Endothelial cell of umbilical vein (primary cell): ENCODE measurements around the gene CCDC85C. TPM values are rescaled to one million over a fixed set of nuclear protein-coding genes. Genes with fewer than 3 reads are reported as not detected.

ENCODE experiments used
- BruUV-seq: library from RNA; stranded (reverse); fragments of 400-500 nt; replicated peaks from 2 replicates; lab custom pipeline; 2021; lab: Mats Ljungman, UMichigan
- CTCF ChIA-PET: fragments of 300-600, 350-600 bp; sonication (Branson Sonifier 250); formaldehyde crosslinking; loops from one replicate; lab custom pipeline; 2021; ENCODE audit warnings: antibody characterized with exemption, inconsistent platforms; lab: Charles Lee
- POLR2A ChIA-PET: fragments of 300-600, 350-600 bp; sonication (Branson Sonifier 250); formaldehyde crosslinking; loops from one replicate; lab custom pipeline; 2021; ENCODE audit warnings: antibody characterized with exemption, inconsistent platforms; lab: Charles Lee
- DNase-seq: peaks from one replicate; pipeline ENCODE4 v3.0.0-alpha.2; 2011; ENCODE audit warnings: low read depth, low spot score
- FAIRE-seq: peaks from 2 replicates; lab custom pipeline; 2011; peaks lifted over from hg19 to GRCh38; lab: Jason Lieb, UNC
- H2AFZ ChIP-seq: 2 replicates; pipeline ENCODE4 v1.6.0; 2012; ENCODE audit warnings: low read depth, low read length, control low read depth, inconsistent platforms
- H3K27ac ChIP-seq: 2 replicates; pipeline ENCODE4 v1.5.1; 2011; ENCODE audit warnings: low read depth, mild to moderate bottlenecking, control low read depth, low read length, moderate library complexity; ENCODE audit not compliant: insufficient read depth
- H3K27me3 ChIP-seq, 2 experiments: 2 replicates each; pipeline versions ENCODE4 v1.6.0 to v1.6.1; 2011; ENCODE audit warnings: low read length in 2 of 2, mixed read lengths in 1 of 2; ENCODE audit not compliant: control insufficient read depth in 2 of 2, insufficient read depth in 2 of 2
- H3K36me3 ChIP-seq, 2 experiments: 2 replicates in 1 of 2; 3 replicates in 1 of 2; pipeline ENCODE4 v1.5.1; 2011; ENCODE audit warnings: low read length in 2 of 2, mild to moderate bottlenecking in 1 of 2, moderate library complexity in 1 of 2; ENCODE audit not compliant: control insufficient read depth in 2 of 2, insufficient read depth in 2 of 2; ENCODE audit errors: extremely low read depth in 1 of 2
- H3K4me1 ChIP-seq: 3 replicates; pipeline ENCODE4 v1.5.1; 2011; ENCODE audit warnings: mild to moderate bottlenecking, low read length; ENCODE audit not compliant: control insufficient read depth, insufficient read depth; ENCODE audit errors: extremely low read depth
- H3K4me2 ChIP-seq: 2 replicates; pipeline ENCODE4 v1.6.1; 2011; ENCODE audit warnings: low read length, control low read depth, mixed read lengths; ENCODE audit not compliant: insufficient read depth
- H3K4me3 ChIP-seq, 3 experiments: fragments of 200-600 bp in 1 of 3; sonication (generic), shearing (Covaris generic) in 1 of 3; replicated peaks in 1 of 3; 2 replicates each; pipeline ENCODE4 v1.5.1; 2011 to 2016; ENCODE audit warnings: control low read depth in 3 of 3, low read length in 3 of 3, mild to moderate bottlenecking in 2 of 3, inconsistent platforms in 1 of 3, low read depth in 1 of 3, moderate library complexity in 1 of 3; ENCODE audit not compliant: insufficient read depth in 1 of 3
- H3K79me2 ChIP-seq: 2 replicates; pipeline ENCODE4 v1.6.0; 2012; ENCODE audit warnings: low read length, inconsistent platforms; ENCODE audit not compliant: control insufficient read depth, insufficient read depth
- H3K9ac ChIP-seq: replicated peaks from 2 replicates; pipeline ENCODE3; 2011; ENCODE audit warnings: low read length, control low read depth; ENCODE audit not compliant: insufficient read depth; ENCODE audit errors: extremely low read depth
- H3K9me1 ChIP-seq: replicated peaks from 3 replicates; pipeline ENCODE4 v1.6.0; 2011; ENCODE audit warnings: mild to moderate bottlenecking, low read length; ENCODE audit not compliant: control insufficient read depth, insufficient read depth; ENCODE audit errors: extremely low read depth
- H3K9me3 ChIP-seq: replicated peaks from 2 replicates; pipeline ENCODE4 v1.5.1; 2012; ENCODE audit warnings: low read length, inconsistent platforms; ENCODE audit not compliant: control insufficient read depth, insufficient read depth
- H4K20me1 ChIP-seq: replicated peaks from 2 replicates; pipeline ENCODE3; 2011; ENCODE audit warnings: mild to moderate bottlenecking, low read length; ENCODE audit not compliant: control insufficient read depth, insufficient read depth; ENCODE audit errors: extremely low read depth
- CTCF ChIP-seq, 2 donors: IDR thresholded peaks; 1 replicate in 1 of 2; 2 replicates in 1 of 2; pipeline ENCODE4 v1.5.1; 2011; ENCODE audit warnings: low read length in 2 of 2, mild to moderate bottlenecking in 2 of 2, moderate library complexity in 2 of 2, control low read depth in 1 of 2, inconsistent platforms in 1 of 2, low read depth in 1 of 2; ENCODE audit not compliant: insufficient read depth in 1 of 2; ENCODE audit errors: extremely low read depth in 1 of 2
- EZH2 ChIP-seq: IDR thresholded peaks from 2 replicates; pipeline ENCODE4 v1.6.1; 2012; ENCODE audit warnings: borderline replicate concordance, low read depth, mild to moderate bottlenecking, moderate library complexity, low read length, inconsistent platforms; ENCODE audit not compliant: severe bottlenecking
- FOS ChIP-seq: IDR thresholded peaks from 2 replicates; pipeline ENCODE4 v1.6.1; 2011; ENCODE audit warnings: mild to moderate bottlenecking, low read length, moderate library complexity, borderline replicate concordance; ENCODE audit not compliant: insufficient read depth
- GATA2 ChIP-seq: IDR thresholded peaks from 2 replicates; pipeline ENCODE4 v1.7.0; 2011; ENCODE audit warnings: low read depth, mild to moderate bottlenecking, moderate library complexity, mixed read lengths, low read length; ENCODE audit not compliant: insufficient read length, insufficient read depth
- JUN ChIP-seq: IDR thresholded peaks from 2 replicates; pipeline ENCODE4 v1.6.1; 2011; ENCODE audit warnings: borderline replicate concordance, low read depth; ENCODE audit not compliant: insufficient read length, insufficient read depth
- MYC ChIP-seq: IDR thresholded peaks from one replicate; pipeline ENCODE4 v1.6.1; 2011; ENCODE audit warnings: mild to moderate bottlenecking, low read depth, low read length
- POLR2A ChIP-seq: IDR thresholded peaks from 2 replicates; pipeline ENCODE4 v1.6.1; 2012; ENCODE audit warnings: low read depth, mild to moderate bottlenecking, control low read depth, low read length
- POLR2AphosphoS5 ChIP-seq: IDR thresholded peaks from 2 replicates; pipeline ENCODE4 v1.6.1; 2012; ENCODE audit warnings: low read depth, mild to moderate bottlenecking, control low read depth, low read length, moderate library complexity; ENCODE audit not compliant: insufficient read depth
- dilution Hi-C: fragments of 300-500 bp; cut with MboI; formaldehyde crosslinking; loops from one replicate; pipeline ENCODE4 v1.15.0; 2019; ENCODE audit warnings: low sequenced_read_pairs; ENCODE audit not compliant: extremely low pct_ligation_motif_present
- intact Hi-C: fragments of 100-400 bp; cut with micrococcal nuclease; formaldehyde crosslinking; loops from one replicate; pipeline ENCODE4 v1.10.0; 2022
- polyA plus RNA-seq, 4 experiments: library from polyadenylated mRNA; depleted of rRNA in 3 of 4; stranded (reverse) in 3 of 4; unstranded in 1 of 4; fragments of >200 nt; gene quantifications; 2 replicates each; pipeline versions ENCODE4 v1.2.1 to v1.2.3, GENCODE V29; 2011 to 2012; ENCODE audit warnings: missing spikeins in 1 of 4
- total RNA-seq: library from RNA; stranded (reverse); gene quantifications from 2 replicates; pipeline ENCODE4 v1.2.3, GENCODE V29; 2021
- TF ChIP-seq, protein P1 (sequence below): IDR thresholded peaks from 2 replicates; pipeline ENCODE4 v1.6.1; 2011; ENCODE audit not compliant: insufficient read depth, insufficient read length

The CCDC85C gene
- total and polyA plus RNA-seq, 2 donors (not counting 3 experiments of a cell fraction or from before 2014, with no cell fraction given) = 7.5 to 17.8 TPM

DNA sequence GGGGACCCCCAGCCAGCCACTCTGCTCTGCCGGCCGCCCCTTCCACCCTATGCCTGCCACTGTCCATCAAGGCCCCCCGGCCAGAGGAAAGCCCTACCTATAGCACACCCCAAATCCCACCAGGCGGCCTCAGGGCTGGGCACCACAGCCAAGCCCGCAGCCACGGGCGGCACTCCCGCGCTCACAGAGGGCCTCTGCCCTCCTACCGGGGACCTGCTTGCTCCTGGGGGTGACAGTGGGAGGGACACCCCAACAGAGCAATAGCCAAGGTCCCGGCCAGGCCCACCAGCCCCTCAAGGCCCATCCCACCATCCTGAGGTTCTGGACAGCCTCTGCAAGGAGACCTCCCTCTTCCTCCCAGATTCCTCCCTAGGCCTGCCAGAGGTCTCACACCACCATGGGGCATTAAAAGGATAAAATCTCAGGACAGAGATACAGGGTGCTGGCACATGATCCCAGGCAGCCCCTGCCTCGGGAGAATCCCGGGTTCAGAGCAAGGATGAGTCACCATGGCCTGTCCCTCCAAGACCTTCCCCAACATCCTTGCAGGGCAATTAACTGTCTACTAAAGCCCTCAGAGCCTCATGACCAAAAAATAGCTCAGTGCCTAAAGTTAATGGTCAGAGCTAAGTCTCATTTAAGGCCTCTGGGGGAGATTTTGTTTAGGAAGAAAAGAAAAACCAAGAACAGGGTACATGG is 17.1 kb downstream of the CCDC85C start:
- Histone ChIP-seq H3K27me3 (no peaks in the 10 kb centered on the region), H3K4me2 (no peak overlapping the region), H4K20me1 (no peaks in the 10 kb centered on the region), H3K36me3 (no peaks in the 10 kb centered on the region), H3K9me3 (no peaks in the 10 kb centered on the region), H3K79me2 (no peaks in the 10 kb centered on the region), H3K9me1 (no peaks in the 10 kb centered on the region), H3K4me1 (peaks cover 17% of the 10 kb centered on the region), H3K27ac (no peak overlapping the region), H3K4me3 (no peak overlapping the region), H3K9ac (no peak overlapping the region), H2AFZ (no peak overlapping the region)
- no TSS peak for BruUV-seq
- CTCF ChIA-PET = interaction anchor here (1.0 to 1.4 kb wide), 2 partner anchors 11 to 42 kb away, joined by 3 to 7 read pairs; no protein-coding TSS in a partner anchor
- no peak for FAIRE-seq
- intact Hi-C loops = no loop called here
- TF ChIP-seq JUN (no peak), MYC (no peak), FOS (no peak), GATA2 (no peak), POLR2AphosphoS5 (no peak), POLR2A (no peak), CTCF (IDR thresholded peaks at IDR 0.05; ENCODE audit: extremely low read depth in 1 of 2, insufficient read depth in 1 of 2, low read depth in 1 of 2, low read length in 2 of 2) (no peak), EZH2 (no peak)
- TF ChIP-seq, protein P1, sequence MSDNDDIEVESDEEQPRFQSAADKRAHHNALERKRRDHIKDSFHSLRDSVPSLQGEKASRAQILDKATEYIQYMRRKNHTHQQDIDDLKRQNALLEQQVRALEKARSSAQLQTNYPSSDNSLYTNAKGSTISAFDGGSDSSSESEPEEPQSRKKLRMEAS = no peak
- dilution Hi-C loops = no loop called here
- POLR2A ChIA-PET = no interaction called here
- DNase-seq = no peak
